ENCODE measurements around the gene TTC39C. TPM values are rescaled to one million over a fixed set of nuclear protein-coding genes. Genes with fewer than 3 reads are reported as not detected.
A peak's percentile ranks its signal among the peaks of the same experiment; 100 is the strongest.

The TTC39C gene
- total RNA-seq, 2 donors from 2014 or later = 31.2 to 40.0 TPM

GRCh38 chr18:24112874-24113615, 98.5 kb downstream of the TTC39C start:
- TF ChIP-seq CTCF (IDR thresholded peaks at IDR 0.05) = no peak
- TF ChIP-seq POLR2A (IDR thresholded peaks at IDR 0.05) = no peak
- TF ChIP-seq POLR2AphosphoS5 (IDR thresholded peaks at IDR 0.05) = no peak
- Histone ChIP-seq H3K27ac (no peak overlapping the region), H3K36me3 (no peaks in the 10 kb centered on the region), H3K9me3 (no peaks in the 10 kb centered on the region), H3K27me3 (replicated peaks; ENCODE audit: insufficient read depth) (no peaks in the 10 kb centered on the region), H3K4me1 (replicated peaks) (no peaks in the 10 kb centered on the region), H3K4me3 (no peak overlapping the region)
- intact Hi-C loops (cut with DNase I) = loop anchor here (10.0 kb wide), 1 partner anchor 288 kb away; no protein-coding TSS in a partner anchor
- DNase-seq (ENCODE audit: low spot score) = no peak
- 83% methylated on average over 15 of the region's 15 CpGs for WGBS

- intact Hi-C loops (cut with DNase I) = loop anchor here (5.0 to 10.0 kb wide), 2 partner anchors 198 to 290 kb away; no protein-coding TSS in a partner anchor
- H3K4me1 ChIP-seq (replicated peaks) = no peaks in the 10 kb centered on the region
- no peak overlapping the region for H3K27ac ChIP-seq
- H3K4me3 ChIP-seq = no peak overlapping the region
- no peaks in the 10 kb centered on the region for H3K36me3 ChIP-seq
- no peak for DNase-seq (ENCODE audit: low spot score)
- H3K27me3 ChIP-seq (replicated peaks; ENCODE audit: insufficient read depth) = no peaks in the 10 kb centered on the region
- TF ChIP-seq CTCF (IDR thresholded peaks at IDR 0.05) = no peak
- TF ChIP-seq POLR2A (IDR thresholded peaks at IDR 0.05) = no peak
- no peak for TF ChIP-seq POLR2AphosphoS5 (IDR thresholded peaks at IDR 0.05)
- 85% methylated on average over 4 of the region's 4 CpGs for WGBS
- no peaks in the 10 kb centered on the region for H3K9me3 ChIP-seq
Observed at GRCh38 chr18:24114924-24115549, 100.5 kb downstream of the TTC39C start.

GRCh38 chr18:24115628-24116027, 101.1 kb downstream of the TTC39C start:
- WGBS = 68% methylated on average over 2 of the region's 2 CpGs
- intact Hi-C loops (cut with DNase I) = loop anchor here (5.0 to 10.0 kb wide), 2 partner anchors 198 to 291 kb away; no protein-coding TSS in a partner anchor

GRCh38 chr18:24118750-24119577, 104.4 kb downstream of the TTC39C start:
- intact Hi-C loops (cut with DNase I) = loop anchor here (5.0 to 10.0 kb wide), 2 partner anchors 202 to 294 kb away; no protein-coding TSS in a partner anchor
- Histone ChIP-seq H3K9me3 (no peaks in the 10 kb centered on the region), H3K4me3 (no peak overlapping the region), H3K27me3 (replicated peaks; ENCODE audit: insufficient read depth) (no peaks in the 10 kb centered on the region), H3K36me3 (no peaks in the 10 kb centered on the region), H3K4me1 (replicated peaks) (no peaks in the 10 kb centered on the region), H3K27ac (no peak overlapping the region)
- 59% methylated on average over 8 of the region's 8 CpGs for WGBS
- TF ChIP-seq CTCF (IDR thresholded peaks at IDR 0.05) (peak; percentile 85 to 98 (median 90)), POLR2A (IDR thresholded peaks at IDR 0.05) (no peak), POLR2AphosphoS5 (IDR thresholded peaks at IDR 0.05) (peak; percentile 71)
- peak; percentile 67 for DNase-seq (ENCODE audit: low spot score)

More at GRCh38 chr18:24115628-24116027, 101.1 kb downstream of the TTC39C start:
- TF ChIP-seq POLR2AphosphoS5 (IDR thresholded peaks at IDR 0.05) (no peak), CTCF (IDR thresholded peaks at IDR 0.05) (no peak), POLR2A (IDR thresholded peaks at IDR 0.05) (no peak)
- DNase-seq (ENCODE audit: low spot score) = no peak
- Histone ChIP-seq H3K27me3 (replicated peaks; ENCODE audit: insufficient read depth) (no peaks in the 10 kb centered on the region), H3K4me3 (no peak overlapping the region), H3K4me1 (replicated peaks) (no peaks in the 10 kb centered on the region), H3K27ac (no peak overlapping the region), H3K36me3 (no peaks in the 10 kb centered on the region), H3K9me3 (no peaks in the 10 kb centered on the region)
